HG02610 (cell line): ENCODE data around the gene KCNIP3.

Source experiments
- ATAC-seq: cut with Tn5 transposase; IDR thresholded peaks from one replicate; pipeline ENCODE4 v1.9.1; 2021; ENCODE audit warnings: mild to moderate bottlenecking, moderate library complexity; ENCODE audit not compliant: unreplicated experiment

KCNIP3 gene

GRCh38 chr2:95274291-95275150 is 22.6 kb upstream of the KCNIP3 start, which contains the start of gene PROM2:
PROM2 (plus strand) TSS chr2:95274449; CDS start chr2:95274586, 137 bp downstream.
- no peak for ATAC-seq

- no peak for ATAC-seq
Measured at GRCh38 chr2:95275151-95275515, 22.0 kb upstream of the KCNIP3 start.

GRCh38 chr2:95275601-95276243 is 21.4 kb upstream of the KCNIP3 start:
- ATAC-seq = no peak

- no peak for ATAC-seq
Measured at GRCh38 chr2:95276244-95276887, 20.8 kb upstream of the KCNIP3 start.

- ATAC-seq = no peak
Measured at GRCh38 chr2:95276888-95277245, 20.3 kb upstream of the KCNIP3 start.

- ATAC-seq = no peak
Measured at GRCh38 chr2:95277246-95277906, 19.8 kb upstream of the KCNIP3 start.

GRCh38 chr2:95278051-95278471 is 19.1 kb upstream of the KCNIP3 start:
- ATAC-seq = no peak

GRCh38 chr2:95278637-95279225 is 18.4 kb upstream of the KCNIP3 start:
- no peak for ATAC-seq

GRCh38 chr2:95279435-95280035 is 17.6 kb upstream of the KCNIP3 start:
- no peak for ATAC-seq

GRCh38 chr2:95281071-95281470 is 16.1 kb upstream of the KCNIP3 start:
- ATAC-seq = no peak

GRCh38 chr2:95281786-95282185 is 15.4 kb upstream of the KCNIP3 start:
- no peak for ATAC-seq

GRCh38 chr2:95282458-95282857 is 14.7 kb upstream of the KCNIP3 start:
- ATAC-seq = no peak

- no peak for ATAC-seq
Measured at GRCh38 chr2:95283562-95283961, 13.6 kb upstream of the KCNIP3 start.

GRCh38 chr2:95284886-95285541 is 12.1 kb upstream of the KCNIP3 start:
- ATAC-seq = no peak

- no peak for ATAC-seq
Measured at GRCh38 chr2:95285542-95285932, 11.6 kb upstream of the KCNIP3 start.

- ATAC-seq = no peak
Measured at GRCh38 chr2:95287336-95287735, 9.8 kb upstream of the KCNIP3 start.

- ATAC-seq = no peak
Measured at GRCh38 chr2:95287806-95288205, 9.3 kb upstream of the KCNIP3 start.

GRCh38 chr2:95289253-95289652 is 7.9 kb upstream of the KCNIP3 start:
- ATAC-seq = no peak

GRCh38 chr2:95291222-95291621 is 5.9 kb upstream of the KCNIP3 start:
- no peak for ATAC-seq

GRCh38 chr2:95292623-95293260 is 4.4 kb upstream of the KCNIP3 start:
- ATAC-seq = no peak
